UCSD-AML1 (cell line): ENCODE data around the gene ALKBH6.
"Not testable (repeated sequence)": the region's sequence is repeated elsewhere in the genome, so short reads cannot be mapped to it uniquely, and the experiment has no call there.

ENCODE experiments used
- DNase-seq: peaks from one replicate; lab custom pipeline; 2025; ENCODE audit not compliant: unreplicated experiment; lab: John Stamatoyannopoulos, UW

ALKBH6 gene

DNA sequence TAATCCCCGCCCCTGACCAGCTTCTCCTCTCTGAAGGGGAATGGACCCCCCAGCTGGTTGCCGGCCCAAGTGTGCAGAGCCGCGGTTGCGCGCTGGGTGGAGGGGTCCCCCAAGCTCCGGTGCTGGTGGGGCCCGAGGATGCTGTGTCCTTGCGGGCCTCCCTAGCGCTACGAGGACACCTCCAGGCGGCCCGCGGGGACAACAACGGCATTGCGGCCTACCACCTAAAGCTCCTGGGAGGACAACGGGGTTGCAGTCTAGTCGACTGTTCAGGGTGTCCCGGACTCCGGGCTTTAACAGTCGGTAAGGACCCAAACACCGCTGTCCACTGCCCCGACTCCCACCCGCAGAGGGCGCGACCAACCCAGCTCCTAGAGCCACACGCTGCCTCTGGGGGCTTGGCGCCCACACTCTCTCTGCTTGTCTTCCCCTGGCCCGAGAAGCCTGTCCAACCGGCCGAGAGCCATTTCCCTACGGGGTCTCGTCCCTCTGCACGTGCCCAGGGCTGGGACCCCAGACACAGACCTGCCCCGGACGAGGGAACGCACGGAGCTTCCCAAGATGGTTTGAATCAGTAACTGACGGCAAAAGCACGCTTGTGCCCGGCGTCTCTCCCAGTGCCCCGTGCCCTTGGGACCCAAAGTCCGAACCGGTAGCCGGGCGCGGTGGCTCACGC is 20.0 kb downstream of the ALKBH6 start:
- no peak for DNase-seq

DNA sequence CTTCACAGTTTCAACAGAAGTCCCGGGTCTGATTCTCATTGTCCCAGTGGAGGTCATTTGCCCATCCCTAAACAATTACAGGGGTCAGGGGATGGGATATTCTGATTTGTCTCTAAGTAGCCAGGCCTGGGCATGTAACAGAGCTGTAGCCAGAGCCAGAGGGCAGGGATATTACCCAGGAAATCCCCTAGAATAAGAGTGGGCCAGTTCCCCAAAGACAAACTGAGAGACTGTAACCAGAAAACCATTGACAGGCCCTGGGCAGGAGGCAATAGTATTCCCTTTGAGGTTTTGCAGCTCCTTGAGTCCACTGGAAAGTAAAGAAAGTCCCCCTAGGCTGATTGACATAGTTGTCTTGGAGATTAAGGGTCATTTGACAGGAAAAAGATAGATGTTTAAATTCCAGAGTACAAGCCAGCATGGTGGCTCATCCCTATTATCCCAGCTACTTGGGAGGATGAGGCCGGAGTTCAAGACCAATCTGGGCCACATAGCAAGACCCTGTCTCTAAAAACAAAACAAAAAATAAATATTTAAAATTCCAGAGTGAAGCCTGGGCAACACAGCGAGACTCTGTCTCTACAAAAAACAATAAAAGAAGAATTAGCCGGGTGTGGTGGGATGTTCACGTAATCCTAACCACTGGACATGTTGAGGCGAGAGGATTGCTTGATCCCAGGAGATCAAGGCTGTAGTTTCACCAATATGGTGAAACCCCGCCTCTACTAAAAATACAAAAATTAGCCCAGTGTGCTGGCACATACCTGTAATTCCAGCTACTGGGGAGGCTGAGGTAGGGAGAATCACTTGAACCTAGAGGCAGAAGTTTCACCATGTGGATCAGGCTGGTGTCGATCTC is 20.9 kb downstream of the ALKBH6 start:
- no peak for DNase-seq

DNA sequence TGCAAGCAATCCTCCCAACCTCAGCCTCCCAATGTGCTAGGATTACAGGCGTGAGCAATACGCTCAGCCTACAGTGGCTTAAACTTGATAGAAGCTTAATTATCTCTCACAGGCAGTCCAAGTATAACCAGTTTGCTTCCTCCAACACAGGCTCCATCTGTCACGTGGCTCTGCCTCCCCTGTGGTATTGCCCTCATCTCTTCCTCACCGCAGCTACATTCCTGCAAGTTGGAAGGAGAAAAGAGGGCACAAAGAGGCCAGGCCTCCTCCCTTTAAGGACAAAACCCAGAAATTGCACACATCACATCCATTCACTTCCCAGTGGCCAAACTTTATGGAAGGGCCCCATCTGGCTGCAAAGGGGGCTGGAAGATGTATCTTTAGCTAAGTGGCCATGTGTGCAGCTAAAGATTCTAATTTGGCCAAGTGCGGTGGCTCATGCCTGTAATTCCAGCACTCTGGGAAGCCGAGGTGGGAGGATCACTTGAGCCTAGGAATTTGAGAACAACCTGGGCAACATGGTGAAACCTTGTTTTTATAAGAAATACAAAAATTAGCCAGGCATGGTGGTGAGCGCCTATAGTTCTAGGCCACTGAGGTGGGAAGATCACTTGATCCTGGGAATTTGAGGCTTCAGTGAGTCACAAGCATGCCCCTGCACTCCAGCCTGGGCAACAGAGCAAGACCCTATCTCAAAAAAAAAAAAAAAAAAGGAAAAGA is 22.1 kb downstream of the ALKBH6 start:
- DNase-seq, result no peak

DNA sequence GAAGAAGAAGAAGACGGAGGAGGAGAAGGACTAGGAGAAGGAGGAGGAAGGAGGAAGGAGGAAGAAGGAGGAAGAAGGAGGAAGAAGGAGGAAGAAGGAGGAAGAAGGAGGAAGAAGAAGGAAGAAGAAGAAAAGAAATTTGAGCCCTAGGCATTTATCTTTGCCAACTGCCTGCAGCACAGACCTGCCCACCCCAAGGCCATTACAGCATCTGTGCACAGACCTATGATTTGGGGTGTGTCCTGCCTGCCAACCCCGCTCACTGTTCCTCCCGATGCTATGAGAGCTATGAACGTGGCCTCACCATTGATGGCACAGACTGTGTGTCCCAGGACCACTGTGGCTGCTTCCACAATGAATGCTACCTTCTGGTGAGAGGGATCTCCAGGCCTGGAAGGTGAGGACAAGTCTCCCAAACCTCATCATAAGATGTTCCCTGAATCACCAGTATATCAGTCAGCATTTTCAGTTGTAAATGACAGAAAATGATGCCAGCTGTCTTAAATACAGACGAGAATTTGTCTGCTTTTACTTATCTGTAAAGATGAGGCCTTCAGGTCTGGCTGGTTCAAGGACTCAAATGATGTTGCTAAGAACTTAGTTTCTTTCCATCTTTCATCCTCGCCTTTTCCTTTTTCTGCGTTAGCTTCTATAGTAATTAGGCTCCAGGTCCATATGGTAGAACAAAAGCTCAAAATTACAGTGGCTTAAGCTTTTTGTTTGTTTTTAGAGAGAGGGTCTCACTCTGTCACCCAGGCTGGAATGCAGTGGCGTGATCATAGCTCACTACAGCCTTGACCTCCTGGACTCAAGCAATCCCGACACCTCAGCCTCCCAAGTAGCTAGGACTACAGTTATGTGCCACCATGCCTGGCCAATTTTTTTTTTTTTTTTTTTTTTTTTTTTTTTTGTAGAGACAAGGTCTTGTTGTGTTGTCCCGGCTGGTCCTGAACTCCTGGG is 23.0 kb downstream of the ALKBH6 start:
- DNase-seq, result no peak

DNA sequence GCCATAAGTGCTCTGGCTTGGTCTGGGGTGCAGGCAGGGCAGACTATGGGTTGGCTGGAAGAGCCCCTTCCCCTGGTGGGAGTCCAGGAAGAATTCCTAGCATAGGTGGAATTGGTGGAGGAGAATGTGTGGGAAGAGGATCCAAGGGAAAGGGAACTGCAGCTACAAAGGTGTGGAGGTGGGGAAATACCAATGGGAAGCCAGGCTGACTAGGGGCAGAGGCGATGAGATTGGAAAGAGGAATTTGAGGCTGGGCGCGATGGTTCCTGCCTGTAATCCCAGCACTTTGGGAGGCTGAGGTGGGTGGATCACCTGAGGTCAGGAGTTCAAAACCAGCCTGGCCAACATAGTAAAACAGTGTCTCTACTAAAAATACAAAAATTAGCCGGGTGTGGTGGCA is 23.9 kb downstream of the ALKBH6 start:
- DNase-seq, result no peak

DNA sequence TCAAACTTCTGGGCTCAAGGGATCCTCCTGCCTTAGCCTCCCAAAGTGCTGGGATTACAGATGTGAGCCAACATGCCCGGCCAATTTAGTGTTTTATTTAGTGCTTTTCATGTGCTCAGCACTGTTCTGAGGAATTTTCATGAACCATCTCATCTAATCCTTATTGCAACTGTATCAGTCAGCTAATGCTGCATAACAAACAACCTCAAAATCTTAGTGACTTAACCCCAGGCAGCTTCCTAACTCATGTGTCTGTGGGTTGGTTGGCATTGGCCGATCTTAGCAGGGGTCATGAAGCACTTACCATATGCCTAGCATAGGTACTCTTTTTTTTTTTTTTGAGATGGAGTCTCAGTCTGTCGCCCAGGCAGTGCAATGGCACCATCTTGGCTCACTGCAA is 25.2 kb downstream of the ALKBH6 start:
- no peak for DNase-seq

DNA sequence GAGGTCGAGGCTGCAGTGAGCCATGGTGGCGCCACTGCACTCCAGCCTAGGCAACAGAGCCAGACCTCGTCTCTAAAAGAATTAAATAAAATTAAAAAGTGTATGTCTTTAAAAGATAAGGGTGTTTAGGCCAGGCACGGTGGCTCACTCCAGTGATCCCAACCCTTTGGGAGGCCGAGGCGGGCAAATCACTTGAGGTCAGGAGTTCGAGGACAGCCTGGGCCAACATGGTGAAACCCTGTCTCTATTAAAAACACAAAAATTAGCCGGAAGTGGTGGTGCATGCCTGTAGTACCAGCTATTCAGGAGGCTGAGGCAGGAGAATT is 26.5 kb downstream of the ALKBH6 start:
- DNase-seq, result no peak

DNA sequence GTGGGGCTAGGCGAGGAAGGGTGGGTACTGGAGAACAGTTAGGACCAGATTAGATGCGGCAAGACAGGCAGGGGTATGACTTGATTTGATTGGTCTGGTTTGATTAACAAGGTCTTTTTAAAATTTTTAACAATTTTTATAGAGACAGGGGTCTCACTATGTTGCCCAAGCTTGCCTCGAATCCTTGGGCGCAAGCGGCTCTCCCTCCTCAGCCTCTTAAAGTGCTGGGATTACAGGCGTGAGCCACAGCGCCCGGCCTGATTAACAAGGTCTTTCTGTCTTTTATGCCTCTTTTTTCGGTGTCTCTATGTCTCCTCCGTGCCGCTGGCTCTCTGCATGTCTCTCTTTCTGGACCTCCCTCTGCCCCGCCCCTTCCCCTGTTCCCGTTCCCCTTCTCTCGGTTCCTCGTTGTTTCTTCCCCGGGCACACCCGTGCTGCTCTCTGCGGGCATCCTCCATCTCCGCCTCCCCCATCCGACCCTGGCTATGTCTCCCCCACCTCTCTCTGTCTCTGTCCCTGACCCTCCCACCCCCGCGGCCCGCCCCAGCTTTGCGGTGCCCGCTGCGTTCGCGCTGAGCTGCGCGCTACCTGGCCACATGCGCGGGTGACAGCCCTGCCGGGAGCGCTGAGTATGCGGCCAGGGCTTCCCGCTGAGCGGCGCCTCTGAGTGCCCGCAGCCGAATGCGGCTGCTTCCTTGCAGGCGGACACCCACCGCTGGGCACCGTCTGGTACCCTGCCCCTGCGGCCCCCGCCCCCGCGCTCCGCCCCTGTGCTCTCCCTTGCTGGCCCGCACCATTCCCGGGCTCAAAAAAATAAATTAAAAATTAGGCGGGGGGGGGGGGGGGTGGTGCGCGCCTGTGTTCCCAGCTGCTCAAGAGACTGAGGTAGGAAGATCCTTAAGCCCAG is 27.1 kb downstream of the ALKBH6 start:
- DNase-seq, result peak; percentile 73

DNA sequence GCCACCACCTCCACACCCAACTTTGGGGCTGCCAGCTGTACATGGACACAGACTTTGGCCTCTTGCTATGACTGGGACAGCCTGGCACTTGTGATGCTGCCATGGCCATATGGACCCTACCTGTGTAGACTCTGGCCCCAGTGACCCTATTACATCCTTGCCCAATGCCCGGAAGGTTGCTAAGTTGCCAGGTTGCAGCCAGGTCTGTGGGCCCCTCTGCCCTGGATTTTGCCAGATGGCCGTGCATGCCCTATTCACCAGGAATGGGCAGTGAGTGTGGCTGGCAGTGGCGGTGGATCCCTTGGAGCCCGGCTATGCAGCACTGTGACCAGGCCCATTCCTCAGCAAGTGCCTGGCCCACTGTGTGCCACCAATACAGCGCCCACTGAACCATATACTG is 27.9 kb downstream of the ALKBH6 start:
- DNase-seq, result no peak

DNA sequence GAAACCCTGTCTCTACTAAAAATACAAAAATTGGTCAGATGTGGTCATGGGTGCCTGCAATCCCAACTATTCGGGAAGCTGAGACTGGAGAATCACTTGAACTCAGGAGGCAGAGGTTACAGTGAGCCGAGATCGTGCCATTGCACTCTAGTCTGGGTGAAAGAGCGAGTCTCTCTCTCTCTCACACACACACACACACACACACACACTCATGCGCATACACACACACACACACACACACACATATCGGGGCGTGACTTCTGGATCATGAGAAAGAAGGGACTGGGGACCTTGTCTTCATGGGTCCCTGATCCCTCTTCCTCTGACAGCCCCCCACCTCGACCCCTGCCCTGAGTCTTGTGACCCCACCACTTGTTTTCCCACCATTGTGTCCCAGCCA is 30.8 kb downstream of the ALKBH6 start:
- no peak for DNase-seq

DNA sequence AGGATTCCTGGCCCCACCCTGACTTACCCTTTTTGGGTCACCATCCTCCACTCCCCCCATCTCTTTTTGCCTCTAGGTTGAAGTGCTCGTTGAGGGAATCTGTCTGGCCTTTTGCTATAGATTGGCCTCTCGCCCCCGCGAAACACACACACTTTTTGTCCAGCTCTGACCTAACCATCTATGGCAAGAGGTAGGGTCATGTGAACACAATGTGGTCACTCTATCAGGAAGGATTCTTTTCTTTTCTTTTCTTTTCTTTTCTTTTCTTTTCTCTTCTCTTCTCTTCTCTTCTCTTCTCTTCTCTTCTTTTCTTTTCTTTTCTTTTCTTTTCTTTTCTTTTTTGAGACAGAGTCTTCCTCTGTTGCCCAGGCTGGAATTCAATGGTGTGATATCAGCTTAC is 33.0 kb downstream of the ALKBH6 start:
- not testable (repeated sequence) for DNase-seq

DNA sequence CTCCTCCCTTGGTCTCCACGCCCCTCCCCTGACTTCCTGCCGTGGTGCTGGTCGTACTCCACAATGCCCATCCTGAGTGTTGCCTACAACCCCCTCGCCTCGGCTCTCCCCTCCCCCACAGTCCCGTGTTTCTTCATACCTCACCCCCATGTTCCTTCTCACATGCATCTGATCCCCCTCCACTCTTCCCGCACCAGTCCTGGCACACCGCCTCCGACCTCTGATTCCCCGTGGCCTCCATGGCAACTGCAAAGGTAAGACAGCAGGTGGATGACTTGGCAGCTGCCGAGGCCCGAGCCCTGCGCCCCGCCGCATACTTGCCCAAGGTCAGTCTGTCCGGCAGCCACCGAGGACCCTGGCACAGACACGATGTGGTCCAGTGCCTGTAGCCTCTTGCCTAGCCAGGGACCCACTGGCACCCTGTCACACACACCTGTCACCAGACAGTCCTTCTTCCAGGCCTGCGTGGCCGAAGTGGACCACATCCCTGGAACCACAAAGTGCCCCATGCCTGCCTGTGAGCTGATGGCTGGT is 35.1 kb downstream of the ALKBH6 start:
- no peak for DNase-seq

DNA sequence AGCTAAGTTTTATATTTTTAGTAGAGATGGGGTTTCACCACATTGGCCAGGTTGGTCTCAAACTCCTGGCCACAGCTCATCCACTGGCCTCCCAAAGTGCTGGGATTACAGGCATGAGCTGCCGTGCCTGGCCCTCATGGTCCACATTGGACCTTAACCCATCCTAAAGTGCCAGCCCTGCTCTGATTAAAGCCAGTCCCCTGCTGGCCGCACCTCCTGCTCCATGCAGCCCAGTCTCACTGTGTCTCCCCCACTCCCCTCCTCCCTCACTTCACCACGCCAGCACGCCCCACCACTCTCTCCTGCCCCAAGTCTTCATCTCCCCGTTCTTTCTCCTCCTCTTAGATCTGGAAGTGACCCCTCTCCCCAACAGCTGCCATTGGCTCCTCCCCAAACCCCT is 35.7 kb downstream of the ALKBH6 start:
- DNase-seq, result no peak

DNA sequence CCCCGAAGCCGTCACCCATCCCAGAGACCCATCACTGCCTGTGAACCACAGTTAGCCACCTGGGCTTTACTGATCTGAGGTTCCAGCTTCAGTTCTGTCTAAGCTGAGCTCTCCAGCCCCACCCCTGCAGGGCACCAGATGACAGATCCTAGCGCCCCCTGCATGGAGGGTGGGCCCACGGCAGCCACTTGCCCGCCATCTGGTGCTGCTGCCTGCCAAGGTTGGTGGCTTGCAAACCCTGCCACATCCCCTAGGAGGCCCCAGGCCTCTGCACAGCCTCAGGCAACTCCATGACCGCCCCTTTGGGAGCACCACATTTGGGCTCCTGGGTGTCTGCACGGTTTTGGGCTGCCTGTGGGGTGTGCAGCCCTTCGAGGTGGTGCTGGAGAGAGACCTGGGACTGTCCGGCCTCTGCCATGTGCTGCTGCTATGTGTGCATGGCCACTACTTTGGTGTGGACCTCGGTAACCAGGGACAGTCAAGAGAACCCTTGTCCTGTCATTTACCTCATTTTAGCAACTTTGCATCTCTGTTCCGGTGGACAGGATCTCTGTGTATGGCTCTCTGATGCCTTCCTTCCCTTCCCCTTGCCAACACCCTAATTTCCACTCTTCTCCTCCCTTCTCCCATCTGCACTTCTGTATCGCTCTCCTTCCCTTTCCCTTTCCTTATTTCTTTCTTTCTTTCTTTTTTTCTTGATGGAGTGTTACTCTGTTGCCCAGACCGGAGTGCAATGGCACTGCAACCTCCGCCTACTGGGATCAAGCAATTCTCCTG is 36.4 kb downstream of the ALKBH6 start:
- DNase-seq, result peak; percentile 65

DNA sequence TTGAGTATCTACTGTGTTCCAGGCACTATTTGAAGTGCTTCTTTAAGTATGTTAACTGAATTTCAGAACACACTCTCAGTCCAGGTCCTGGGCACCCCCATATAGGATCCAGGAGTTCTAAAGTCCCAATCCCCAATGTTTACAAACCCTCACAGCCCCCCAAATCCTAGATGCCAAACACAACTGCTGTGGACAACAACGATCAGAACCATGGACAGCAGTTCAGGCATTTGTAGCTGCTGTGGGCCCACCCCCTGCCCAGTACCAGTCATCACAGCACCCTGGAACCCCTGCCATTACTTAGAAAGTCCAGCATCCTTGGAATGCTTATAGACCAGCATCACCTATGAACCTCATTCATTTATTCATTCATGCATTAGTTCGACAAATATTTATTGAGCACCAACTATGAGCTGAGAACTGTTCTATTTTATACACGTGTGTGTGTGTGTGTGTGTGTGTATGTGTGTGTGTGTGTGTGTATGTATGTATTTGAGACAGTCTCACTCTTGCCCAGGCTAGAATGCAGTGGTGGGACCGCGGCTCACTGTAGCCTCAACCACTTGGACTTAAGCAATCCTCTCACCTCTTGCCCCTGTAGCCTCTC is 38.3 kb downstream of the ALKBH6 start:
- no peak for DNase-seq

DNA sequence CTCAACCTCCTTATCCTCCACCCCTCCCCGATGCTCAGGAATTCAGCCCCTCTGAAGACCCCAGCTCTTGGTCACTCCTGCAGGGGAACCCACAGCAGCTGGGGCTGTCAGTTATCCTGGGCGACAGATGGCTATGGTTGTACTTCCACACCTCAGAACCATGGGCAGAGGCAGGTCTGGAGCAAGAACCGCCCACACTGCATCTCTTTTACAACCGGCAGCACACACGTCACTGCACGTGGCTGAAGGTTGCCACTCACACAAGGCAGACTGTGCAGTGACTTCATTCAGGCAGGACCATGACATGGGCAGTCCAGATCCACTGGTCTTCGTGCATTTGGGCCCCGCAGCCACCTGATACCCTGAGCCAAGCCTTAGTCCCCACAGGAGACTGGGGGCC is 40.5 kb downstream of the ALKBH6 start:
- DNase-seq, result no peak

DNA sequence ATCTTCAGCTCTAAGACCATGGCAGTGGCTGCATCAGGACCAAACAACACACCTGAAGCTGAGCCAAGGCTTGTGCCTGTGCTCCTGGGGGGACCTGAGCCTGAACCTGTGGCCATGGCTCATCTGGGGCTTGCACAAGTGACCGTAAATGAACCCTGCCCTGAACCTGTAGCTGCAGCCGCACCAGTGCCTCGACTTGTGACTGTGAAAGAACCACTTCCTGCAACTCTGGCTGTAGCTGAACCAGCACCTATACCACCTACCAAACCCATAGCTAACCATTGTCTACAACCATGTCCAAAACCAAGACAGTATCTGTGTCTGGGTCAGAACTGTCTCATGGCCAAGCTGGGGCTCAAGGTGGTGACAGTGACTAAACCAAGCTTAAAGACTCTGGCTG is 47.2 kb downstream of the ALKBH6 start:
- no peak for DNase-seq

DNA sequence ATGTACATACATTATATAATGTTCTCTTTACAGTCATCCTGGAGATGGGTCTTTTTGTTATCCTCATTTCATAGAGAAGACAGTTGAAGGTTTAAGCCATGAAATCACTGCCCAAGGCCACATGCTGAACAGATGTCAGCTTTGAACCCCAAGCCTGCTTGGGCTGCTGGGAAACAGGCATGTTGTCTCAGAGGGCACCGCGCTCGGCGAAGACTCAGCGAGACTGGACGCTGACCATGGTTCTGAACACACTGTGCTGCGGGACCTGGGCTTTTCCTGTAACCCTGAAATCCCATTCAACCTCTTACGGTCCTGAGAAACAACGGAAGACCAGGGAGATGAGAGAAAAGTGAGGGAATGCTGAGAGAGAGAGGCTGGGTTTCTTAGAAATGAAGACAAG is 50.5 kb downstream of the ALKBH6 start:
- DNase-seq, result peak; percentile 57
